PC-3 (cell line): Measurements from ENCODE around the gene CHD9. TPM values are rescaled to one million over a fixed set of nuclear protein-coding genes. Genes with fewer than 3 reads are reported as not detected.

Experiments used
- ATAC-seq: fragments of 200-7000 bp; cut with Tn5 transposase; 2 replicates; pipeline ENCODE4 v1.9.1; 2020; ENCODE audit warnings: mild to moderate bottlenecking, moderate library complexity
- BruUV-seq: library from RNA; stranded (reverse); fragments of 400-500 nt; replicated peaks from 2 replicates; lab custom pipeline; 2021; lab: Mats Ljungman, UMichigan
- CTCF ChIA-PET: fragments of 300-600 bp; sonication (Branson Sonifier 250); formaldehyde crosslinking; loops from one replicate; lab custom pipeline; 2022; ENCODE audit warnings: antibody characterized with exemption; lab: Charles Lee
- POLR2A ChIA-PET: fragments of 300-600 bp; sonication (Branson Sonifier 250); formaldehyde crosslinking; loops from one replicate; lab custom pipeline; 2022; ENCODE audit warnings: antibody characterized with exemption; ENCODE audit not compliant: unreplicated experiment; lab: Charles Lee
- DNase-seq: peaks from one replicate; pipeline ENCODE4 v3.0.0-alpha.2; 2015
- H2AFZ ChIP-seq: fragments of 300-600 bp; sonication (generic); 2 replicates; pipeline ENCODE4 v1.6.0; 2016; ENCODE audit warnings: antibody characterized with exemption, low read length
- H3F3A ChIP-seq: fragments of 300-600 bp; sonication (generic); one replicate; pipeline ENCODE4 v1.6.0; 2017; ENCODE audit warnings: antibody characterized with exemption, low read length, control low read depth, mild to moderate bottlenecking; ENCODE audit not compliant: unreplicated experiment
- H3K27ac ChIP-seq: fragments of 300-600 bp; sonication (generic); 2 replicates; pipeline ENCODE4 v1.5.1; 2016; ENCODE audit warnings: mild to moderate bottlenecking, low read length
- H3K27me3 ChIP-seq: fragments of 300-600 bp; sonication (generic); 2 replicates; pipeline ENCODE4 v1.6.1; 2016; ENCODE audit warnings: low read length, mixed read lengths
- H3K36me3 ChIP-seq: fragments of 300-600 bp; sonication (generic); 2 replicates; pipeline ENCODE4 v1.6.1; 2016; ENCODE audit warnings: low read depth, mixed run types, low read length, mixed read lengths
- H3K4me1 ChIP-seq: fragments of 300-600 bp; sonication (generic); 2 replicates; pipeline ENCODE4 v1.5.1; 2016; ENCODE audit warnings: low read length; ENCODE audit not compliant: insufficient read depth
- H3K4me2 ChIP-seq: fragments of 300-600 bp; sonication (generic); 2 replicates; pipeline ENCODE4 v1.6.0; 2016; ENCODE audit warnings: low read length
- H3K4me3 ChIP-seq: fragments of 300-600 bp; sonication (generic); 2 replicates; pipeline ENCODE4 v1.5.1; 2016; ENCODE audit warnings: mild to moderate bottlenecking, low read length, mixed read lengths
- H3K79me2 ChIP-seq: fragments of 300-600 bp; sonication (generic); 2 replicates; pipeline ENCODE4 v1.6.1; 2017; ENCODE audit warnings: low read length, mixed read lengths
- H3K9ac ChIP-seq: fragments of 300-600 bp; sonication (generic); 2 replicates; pipeline ENCODE4 v1.6.0; 2016; ENCODE audit warnings: mild to moderate bottlenecking, low read length
- H3K9me2 ChIP-seq: fragments of 300-600 bp; sonication (generic); replicated peaks from 2 replicates; pipeline ENCODE4 v1.6.1; 2016; ENCODE audit warnings: mixed run types, low read length, mixed read lengths
- H3K9me3 ChIP-seq: fragments of 300-600 bp; sonication (generic); 2 replicates; pipeline ENCODE4 v1.6.1; 2016; ENCODE audit warnings: low read length, mixed read lengths
- H4K20me1 ChIP-seq: fragments of 300-600 bp; sonication (generic); 2 replicates; pipeline ENCODE4 v1.6.1; 2016; ENCODE audit warnings: low read length, mixed read lengths
- EZH2 ChIP-seq: fragments of 300-600 bp; sonication (generic); IDR thresholded peaks from one replicate; pipeline ENCODE4 v1.6.1; 2017; ENCODE audit warnings: antibody characterized with exemption, mild to moderate bottlenecking, low read length; ENCODE audit not compliant: unreplicated experiment
- EZH2phosphoT487 ChIP-seq: fragments of 300-600 bp; sonication (generic); IDR thresholded peaks from 2 replicates; pipeline ENCODE4 v1.6.1; 2018; ENCODE audit warnings: mild to moderate bottlenecking, antibody characterized with exemption, low read length, borderline replicate concordance
- intact Hi-C: fragments of 100-400 bp; cut with micrococcal nuclease; formaldehyde crosslinking; loops from 2 replicates; pipeline ENCODE4 v1.9.0; 2023
- total RNA-seq: library from RNA; depleted of rRNA; stranded (reverse); fragments of >200 nt; gene quantifications from 2 replicates; pipeline ENCODE4 v1.2.3, GENCODE V29; 2014
- TF ChIP-seq, protein P1 (sequence below): fragments of 300-600 bp; sonication (generic); conservative IDR thresholded peaks from 2 replicates; pipeline ENCODE4 v1.5.1; 2017; ENCODE audit warnings: antibody characterized with exemption, low read depth, mild to moderate bottlenecking, low read length

Gene CHD9
- total RNA-seq, 1 experiment from 2014 or later, result 13.3 TPM

- Histone ChIP-seq H3K79me2 (peaks cover 3% of the 10 kb centered on the region; the same call in 1 of the 2 replicates), H3K4me3 (no peak overlapping the region), H3K4me1 (peaks cover 19% of the 10 kb centered on the region), H2AFZ (no peak overlapping the region), H4K20me1 (no peaks in the 10 kb centered on the region), H3K4me2 (no peak overlapping the region), H3F3A (no peaks in the 10 kb centered on the region), H3K9ac (no peak overlapping the region), H3K9me3 (no peaks in the 10 kb centered on the region), H3K9me2 (no peaks in the 10 kb centered on the region), H3K27ac (no peak overlapping the region), H3K36me3 (no peaks in the 10 kb centered on the region), H3K27me3 (no peaks in the 10 kb centered on the region)
- TF ChIP-seq EZH2 (no peak), EZH2phosphoT487 (no peak)
- TF ChIP-seq, protein P1, sequence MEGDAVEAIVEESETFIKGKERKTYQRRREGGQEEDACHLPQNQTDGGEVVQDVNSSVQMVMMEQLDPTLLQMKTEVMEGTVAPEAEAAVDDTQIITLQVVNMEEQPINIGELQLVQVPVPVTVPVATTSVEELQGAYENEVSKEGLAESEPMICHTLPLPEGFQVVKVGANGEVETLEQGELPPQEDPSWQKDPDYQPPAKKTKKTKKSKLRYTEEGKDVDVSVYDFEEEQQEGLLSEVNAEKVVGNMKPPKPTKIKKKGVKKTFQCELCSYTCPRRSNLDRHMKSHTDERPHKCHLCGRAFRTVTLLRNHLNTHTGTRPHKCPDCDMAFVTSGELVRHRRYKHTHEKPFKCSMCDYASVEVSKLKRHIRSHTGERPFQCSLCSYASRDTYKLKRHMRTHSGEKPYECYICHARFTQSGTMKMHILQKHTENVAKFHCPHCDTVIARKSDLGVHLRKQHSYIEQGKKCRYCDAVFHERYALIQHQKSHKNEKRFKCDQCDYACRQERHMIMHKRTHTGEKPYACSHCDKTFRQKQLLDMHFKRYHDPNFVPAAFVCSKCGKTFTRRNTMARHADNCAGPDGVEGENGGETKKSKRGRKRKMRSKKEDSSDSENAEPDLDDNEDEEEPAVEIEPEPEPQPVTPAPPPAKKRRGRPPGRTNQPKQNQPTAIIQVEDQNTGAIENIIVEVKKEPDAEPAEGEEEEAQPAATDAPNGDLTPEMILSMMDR, result no peak
- POLR2A ChIA-PET, result no interaction called here
- no peak for DNase-seq
- no TSS peak for BruUV-seq
- no peak for ATAC-seq
- intact Hi-C loops, result loop anchor here (2.0 kb wide), 1 partner anchor 27 kb away; the partner anchor contains the start of gene CHD9
- CTCF ChIA-PET, result no interaction called here
These were observed 27.1 kb downstream of the CHD9 start for GRCh38 chr16:53081686-53082407.

DNA sequence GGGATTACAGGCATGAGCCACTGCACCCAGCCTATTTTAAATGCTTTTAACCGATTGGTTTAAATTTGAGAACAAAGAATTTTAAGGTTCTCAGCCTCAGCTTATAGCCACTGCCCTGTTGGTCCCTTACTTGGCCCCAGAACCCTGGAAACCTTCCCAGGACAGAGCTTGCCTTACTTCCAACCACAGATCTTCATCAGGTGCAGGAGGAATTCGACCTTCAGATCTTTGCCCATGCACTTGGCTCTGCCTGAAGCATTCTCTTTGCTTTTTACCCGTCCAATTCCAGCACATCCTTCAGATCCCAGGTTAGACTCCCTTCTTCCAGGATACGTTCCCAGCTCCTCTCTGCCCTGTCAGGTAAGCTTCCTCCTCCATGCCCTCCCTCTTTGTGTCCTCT, 27.7 kb downstream of the CHD9 start:
- CTCF ChIA-PET, result no interaction called here
- TF ChIP-seq EZH2phosphoT487 (no peak), EZH2 (no peak)
- TF ChIP-seq, protein P1, result no peak
- intact Hi-C loops, result no loop called here
- no peaks in the 10 kb centered on the region for H3K9me2 ChIP-seq
- no peak for DNase-seq
- no peaks in the 10 kb centered on the region for H3K27me3 ChIP-seq
- no peaks in the 10 kb centered on the region for H3K36me3 ChIP-seq
- POLR2A ChIA-PET, result no interaction called here
- H3K4me3 ChIP-seq, result no peak overlapping the region
- no peak overlapping the region for H3K4me2 ChIP-seq
- H3K9me3 ChIP-seq, result no peaks in the 10 kb centered on the region
- no peaks in the 10 kb centered on the region for H3F3A ChIP-seq
- H2AFZ ChIP-seq, result no peak overlapping the region
- H3K4me1 ChIP-seq, result peaks cover 19% of the 10 kb centered on the region
- no TSS peak for BruUV-seq
- H4K20me1 ChIP-seq, result no peaks in the 10 kb centered on the region
- peaks cover 3% of the 10 kb centered on the region; the same call in 1 of the 2 replicates for H3K79me2 ChIP-seq
- no peak overlapping the region for H3K27ac ChIP-seq
- no peak overlapping the region for H3K9ac ChIP-seq
- ATAC-seq, result no peak

GRCh38 chr16:53083119-53083518, 28.3 kb downstream of the CHD9 start:
- POLR2A ChIA-PET, result interaction anchor here (0.6 kb wide), 1 partner anchor 10 kb away, joined by 3 read pairs; no protein-coding TSS in a partner anchor
- no peak overlapping the region for H3K4me3 ChIP-seq
- intact Hi-C loops, result no loop called here
- CTCF ChIA-PET, result no interaction called here
- ATAC-seq, result no peak
- BruUV-seq, result no TSS peak
- H2AFZ ChIP-seq, result no peak overlapping the region
- H3K79me2 ChIP-seq, result peaks cover 3% of the 10 kb centered on the region; the same call in 1 of the 2 replicates
- no peak overlapping the region for H3K9ac ChIP-seq
- TF ChIP-seq EZH2phosphoT487 (no peak), EZH2 (no peak)
- TF ChIP-seq, protein P1, result no peak
- no peaks in the 10 kb centered on the region for H3F3A ChIP-seq
- no peaks in the 10 kb centered on the region for H3K9me3 ChIP-seq
- H3K9me2 ChIP-seq, result no peaks in the 10 kb centered on the region
- H3K27ac ChIP-seq, result no peak overlapping the region
- H3K4me2 ChIP-seq, result no peak overlapping the region
- H4K20me1 ChIP-seq, result no peaks in the 10 kb centered on the region
- H3K27me3 ChIP-seq, result no peaks in the 10 kb centered on the region
- no peaks in the 10 kb centered on the region for H3K36me3 ChIP-seq
- no peak for DNase-seq
- H3K4me1 ChIP-seq, result peaks cover 19% of the 10 kb centered on the region
